Prostate gland (tissue), 2 donors: ENCODE data around the gene HP.

Experiments used
- POLR2A ChIP-seq: fragments of 450-650 bp; IDR thresholded peaks from one replicate; pipeline ENCODE4 v1.6.1; 2016; ENCODE audit warnings: antibody characterized with exemption, mild to moderate bottlenecking
- POLR2AphosphoS5 ChIP-seq: sonication (generic); formaldehyde crosslinking; IDR thresholded peaks from one replicate; pipeline ENCODE4 v1.6.1; 2017; ENCODE audit warnings: antibody characterized with exemption
- TF ChIP-seq, protein P1 (sequence below), 4 experiments: fragments of 200-600 bp in 2 of 4; fragments of 450-650 bp in 2 of 4; sonication (generic) in 2 of 4; IDR thresholded peaks; 1 replicate in 3 of 4; 2 replicates in 1 of 4; pipeline ENCODE4 v1.5.1; 2016 to 2019; ENCODE audit warnings: antibody characterized with exemption in 4 of 4, mild to moderate bottlenecking in 2 of 4, moderate library complexity in 2 of 4

GRCh38 chr16:72104905-72105304 is 50.6 kb downstream of the HP start:
- TF ChIP-seq, protein P1, sequence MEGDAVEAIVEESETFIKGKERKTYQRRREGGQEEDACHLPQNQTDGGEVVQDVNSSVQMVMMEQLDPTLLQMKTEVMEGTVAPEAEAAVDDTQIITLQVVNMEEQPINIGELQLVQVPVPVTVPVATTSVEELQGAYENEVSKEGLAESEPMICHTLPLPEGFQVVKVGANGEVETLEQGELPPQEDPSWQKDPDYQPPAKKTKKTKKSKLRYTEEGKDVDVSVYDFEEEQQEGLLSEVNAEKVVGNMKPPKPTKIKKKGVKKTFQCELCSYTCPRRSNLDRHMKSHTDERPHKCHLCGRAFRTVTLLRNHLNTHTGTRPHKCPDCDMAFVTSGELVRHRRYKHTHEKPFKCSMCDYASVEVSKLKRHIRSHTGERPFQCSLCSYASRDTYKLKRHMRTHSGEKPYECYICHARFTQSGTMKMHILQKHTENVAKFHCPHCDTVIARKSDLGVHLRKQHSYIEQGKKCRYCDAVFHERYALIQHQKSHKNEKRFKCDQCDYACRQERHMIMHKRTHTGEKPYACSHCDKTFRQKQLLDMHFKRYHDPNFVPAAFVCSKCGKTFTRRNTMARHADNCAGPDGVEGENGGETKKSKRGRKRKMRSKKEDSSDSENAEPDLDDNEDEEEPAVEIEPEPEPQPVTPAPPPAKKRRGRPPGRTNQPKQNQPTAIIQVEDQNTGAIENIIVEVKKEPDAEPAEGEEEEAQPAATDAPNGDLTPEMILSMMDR (IDR thresholded peaks at IDR 0.05), result no peak
- TF ChIP-seq POLR2A (no peak), POLR2AphosphoS5 (no peak)
